Upper lobe of left lung (tissue), 6 donors: ENCODE measurements around the gene DNAH17. TPM values are rescaled to one million over a fixed set of nuclear protein-coding genes. Genes with fewer than 3 reads are reported as not detected.

Source experiments
- ATAC-seq, 2 donors: fragments of 200-7000 bp; cut with Tn5 transposase; one replicate each; pipeline ENCODE4 v1.9.1; 2022; ENCODE audit warnings: mild to moderate bottlenecking in 2 of 2, moderate library complexity in 2 of 2; ENCODE audit not compliant: low FRiP score in 2 of 2
- DNase-seq, 2 donors: peaks; one replicate each; pipeline ENCODE4 v3.0.0-alpha.2; 2019 to 2020
- H3K27ac ChIP-seq, 4 donors: fragments of 200-600 bp; sonication (generic); one replicate each; pipeline ENCODE4 v1.5.1; 2016 to 2019
- H3K27me3 ChIP-seq, 4 donors: fragments of 200-600 bp; sonication (generic); one replicate each; pipeline ENCODE4 v1.5.1; 2017 to 2019
- H3K36me3 ChIP-seq, 4 donors: fragments of 200-600 bp; sonication (generic); one replicate each; pipeline ENCODE4 v1.5.1; 2016 to 2019
- H3K4me1 ChIP-seq, 4 donors: fragments of 200-600 bp; sonication (generic); one replicate each; pipeline ENCODE4 v1.5.1; 2018 to 2019
- H3K4me3 ChIP-seq, 4 donors: fragments of 200-600 bp; sonication (generic); one replicate each; pipeline ENCODE4 v1.5.1; 2017 to 2019; ENCODE audit warnings: mild to moderate bottlenecking in 2 of 4, moderate library complexity in 1 of 4
- H3K9me3 ChIP-seq, 4 donors: fragments of 200-600 bp; sonication (generic); one replicate each; pipeline ENCODE4 v1.5.1; 2018 to 2019
- CTCF ChIP-seq, 6 experiments: fragments of 450-650 bp in 4 of 6; fragments of 200-600 bp in 2 of 6; sonication (generic) in 2 of 6; IDR thresholded peaks; one replicate each; pipeline ENCODE4 v1.5.1; 2016 to 2019; ENCODE audit warnings: antibody characterized with exemption in 6 of 6
- EP300 ChIP-seq, 4 donors: sonication (generic); formaldehyde crosslinking; IDR thresholded peaks; one replicate each; pipeline ENCODE4 v1.5.1; 2017; ENCODE audit warnings: antibody characterized with exemption in 4 of 4, control low read depth in 2 of 4
- POLR2A ChIP-seq, 4 donors: fragments of 450-650 bp; IDR thresholded peaks; one replicate each; pipeline ENCODE4 v1.5.1; 2016 to 2017; ENCODE audit warnings: antibody characterized with exemption in 4 of 4, mild to moderate bottlenecking in 2 of 4
- POLR2AphosphoS5 ChIP-seq, 2 donors: sonication (generic); formaldehyde crosslinking; IDR thresholded peaks; one replicate each; pipeline ENCODE4 v1.5.1; 2017; ENCODE audit warnings: antibody characterized with exemption in 2 of 2
- WGBS, 2 donors: methylation state at CpG; one replicate each; pipeline ENCODE4 v1.1.5; 2017 to 2018; 5-methylcytosine and 5-hydroxymethylcytosine counted together
- total RNA-seq, 6 donors: library from RNA; depleted of rRNA in 4 of 6; stranded (reverse); fragments of >200 nt in 4 of 6; gene quantifications; one replicate each; pipeline versions ENCODE4 v1.1.0 to v1.2.1, GENCODE V29; 2016 to 2021
- donor health status: DM: no; HTN: no; CAD: no; lungs with moderate emphysema.
- donor health status: DM: no; HTN: yes; CAD: no; lungs with severe emphysema.

Gene DNAH17
- total RNA-seq, 6 donors from 2014 or later = 2.0 to 21.0 (median 3.7) TPM

GRCh38 chr17:78495634-78496033 lies 81.6 kb downstream of the DNAH17 start:
- H3K27ac ChIP-seq = no peak overlapping the region
- H3K4me1 ChIP-seq = peaks cover 0 to 12% (median 2%) of the 10 kb centered on the region in 4 donors
- no peak for ATAC-seq
- TF ChIP-seq CTCF (IDR thresholded peaks at IDR 0.05) (no peak), POLR2AphosphoS5 (IDR thresholded peaks at IDR 0.05) (no peak), EP300 (IDR thresholded peaks at IDR 0.05) (no peak), POLR2A (IDR thresholded peaks at IDR 0.05) (no peak)
- H3K4me3 ChIP-seq = no peak overlapping the region
- no peaks in the 10 kb centered on the region for H3K27me3 ChIP-seq
- no peaks in the 10 kb centered on the region for H3K36me3 ChIP-seq
- DNase-seq = peak in 1 of 2 donors; percentile 51
- no peaks in the 10 kb centered on the region for H3K9me3 ChIP-seq
- 91 to 94% methylated on average over 11 to 14 of the region's 14 CpGs for WGBS, 2 donors

GRCh38 chr17:78494696-78495330 lies 82.4 kb downstream of the DNAH17 start:
- no peaks in the 10 kb centered on the region for H3K27me3 ChIP-seq
- DNase-seq = peak in 1 of 2 donors; percentile 62
- H3K4me1 ChIP-seq = peaks cover 0 to 12% (median 2%) of the 10 kb centered on the region in 4 donors
- TF ChIP-seq POLR2A (IDR thresholded peaks at IDR 0.05) (no peak), POLR2AphosphoS5 (IDR thresholded peaks at IDR 0.05) (no peak), CTCF (IDR thresholded peaks at IDR 0.05) (no peak), EP300 (IDR thresholded peaks at IDR 0.05) (no peak)
- 76 to 90% methylated on average over 18 to 19 of the region's 22 CpGs for WGBS, 2 donors
- no peak for ATAC-seq
- no peaks in the 10 kb centered on the region for H3K36me3 ChIP-seq
- no peak overlapping the region for H3K27ac ChIP-seq
- H3K4me3 ChIP-seq = no peak overlapping the region
- no peaks in the 10 kb centered on the region for H3K9me3 ChIP-seq

GRCh38 chr17:78493853-78494695 lies 83.1 kb downstream of the DNAH17 start:
- no peaks in the 10 kb centered on the region for H3K27me3 ChIP-seq
- TF ChIP-seq EP300 (IDR thresholded peaks at IDR 0.05) (no peak), POLR2AphosphoS5 (IDR thresholded peaks at IDR 0.05) (no peak), POLR2A (IDR thresholded peaks at IDR 0.05) (no peak), CTCF (IDR thresholded peaks at IDR 0.05) (no peak)
- 80 to 83% methylated on average over 8 to 42 of the region's 42 CpGs for WGBS, 2 donors
- peaks cover 0 to 12% (median 2%) of the 10 kb centered on the region in 4 donors for H3K4me1 ChIP-seq
- DNase-seq (peak in 1 of 2 donors; percentile 62), ATAC-seq (no peak)
- H3K27ac ChIP-seq = peak overlapping the region in 1 of 4 donors; percentile 64
- no peak overlapping the region for H3K4me3 ChIP-seq
- H3K36me3 ChIP-seq = no peaks in the 10 kb centered on the region
- no peaks in the 10 kb centered on the region for H3K9me3 ChIP-seq

- H3K4me3 ChIP-seq = no peak overlapping the region
- DNase-seq (peak; percentile 46 to 49), ATAC-seq (no peak)
- no peaks in the 10 kb centered on the region for H3K27me3 ChIP-seq
- 52 to 64% methylated on average over 8 to 9 of the region's 9 CpGs for WGBS, 2 donors
- H3K36me3 ChIP-seq = no peaks in the 10 kb centered on the region
- H3K9me3 ChIP-seq = no peaks in the 10 kb centered on the region
- peak overlapping the region in 1 of 4 donors; percentile 64 for H3K27ac ChIP-seq
- peaks cover 0 to 12% (median 2%) of the 10 kb centered on the region in 4 donors for H3K4me1 ChIP-seq
- TF ChIP-seq EP300 (IDR thresholded peaks at IDR 0.05) = peak in 1 of 4 donors; percentile 48
- no peak for TF ChIP-seq POLR2A (IDR thresholded peaks at IDR 0.05)
- TF ChIP-seq POLR2AphosphoS5 (IDR thresholded peaks at IDR 0.05) = peak in 1 of 2 donors; percentile 48
Observed at GRCh38 chr17:78493450-78493849, 83.7 kb downstream of the DNAH17 start.

GRCh38 chr17:78492116-78492799 lies 84.9 kb downstream of the DNAH17 start:
- DNase-seq (peak in 1 of 2 donors; percentile 55), ATAC-seq (no peak)
- TF ChIP-seq EP300 (IDR thresholded peaks at IDR 0.05) (no peak), CTCF (IDR thresholded peaks at IDR 0.05) (no peak), POLR2AphosphoS5 (IDR thresholded peaks at IDR 0.05) (no peak), POLR2A (IDR thresholded peaks at IDR 0.05) (no peak)
- 88 to 93% methylated on average over 20 to 26 of the region's 26 CpGs for WGBS, 2 donors
- Histone ChIP-seq H3K4me1 (peaks cover 0 to 12% (median under 1%) of the 10 kb centered on the region in 4 donors), H3K36me3 (no peaks in the 10 kb centered on the region), H3K27me3 (no peaks in the 10 kb centered on the region), H3K4me3 (no peak overlapping the region), H3K9me3 (no peaks in the 10 kb centered on the region), H3K27ac (no peak overlapping the region)
